KMS-11 (cell line): ENCODE results near the gene MCAT.

ENCODE experiments used
- H2AFZ ChIP-seq: fragments of 200-600 bp; sonication (generic); 2 replicates; pipeline ENCODE4 v1.6.1; 2016; ENCODE audit warnings: antibody characterized with exemption, mixed run types, low read depth
- H3K27ac ChIP-seq: fragments of 200-600 bp; sonication (generic); 2 replicates; pipeline ENCODE4 v1.6.1; 2016; ENCODE audit warnings: mild to moderate bottlenecking, mixed run types
- H3K27me3 ChIP-seq: fragments of 200-600 bp; sonication (generic); 2 replicates; pipeline ENCODE4 v1.6.1; 2017; ENCODE audit warnings: mild to moderate bottlenecking, low read depth, mixed run types, moderate library complexity; ENCODE audit not compliant: insufficient read depth
- H3K36me3 ChIP-seq: fragments of 200-600 bp; sonication (generic); 2 replicates; pipeline ENCODE4 v1.6.1; 2017; ENCODE audit warnings: mild to moderate bottlenecking, mixed run types; ENCODE audit not compliant: insufficient read depth
- H3K4me1 ChIP-seq: fragments of 200-600 bp; sonication (generic); 2 replicates; pipeline ENCODE4 v1.6.1; 2016; ENCODE audit warnings: mild to moderate bottlenecking, low read depth, mixed run types; ENCODE audit not compliant: poor library complexity, severe bottlenecking
- H3K4me2 ChIP-seq: fragments of 200-600 bp; sonication (generic); 2 replicates; pipeline ENCODE4 v1.7.0; 2016; ENCODE audit warnings: mild to moderate bottlenecking, mixed run types
- H3K4me3 ChIP-seq: fragments of 200-600 bp; sonication (generic); IDR thresholded peaks from 2 replicates; pipeline ENCODE4 v1.6.1; 2017; ENCODE audit warnings: low read depth, low read length, mixed read lengths; ENCODE audit not compliant: insufficient read depth
- H3K79me2 ChIP-seq: fragments of 200-600 bp; sonication (generic); 2 replicates; pipeline ENCODE4 v1.6.1; 2016; ENCODE audit warnings: low read depth, mixed run types; ENCODE audit not compliant: insufficient read depth
- H3K9ac ChIP-seq: fragments of 200-600 bp; sonication (generic); 2 replicates; pipeline ENCODE4 v1.6.1; 2016; ENCODE audit warnings: mild to moderate bottlenecking, mixed run types
- H4K20me1 ChIP-seq: fragments of 200-600 bp; sonication (generic); 2 replicates; pipeline ENCODE4 v1.6.1; 2016; ENCODE audit warnings: mild to moderate bottlenecking, mixed run types; ENCODE audit not compliant: insufficient read depth
- CTCF ChIP-seq: fragments of 200-600 bp; sonication (generic); conservative IDR thresholded peaks from 2 replicates; pipeline ENCODE4 v1.6.1; 2017; ENCODE audit warnings: low read depth, mild to moderate bottlenecking, antibody characterized with exemption, low read length, moderate library complexity, mixed read lengths

The MCAT gene

GRCh38 chr22:43179911-43180195 is 36.7 kb upstream of the MCAT start:
- Histone ChIP-seq H3K27ac (no peak overlapping the region), H2AFZ (no peak overlapping the region), H3K79me2 (peaks cover 25% of the 10 kb centered on the region), H3K9ac (no peak overlapping the region), H3K4me1 (peaks cover 4% of the 10 kb centered on the region), H3K4me3 (no peak overlapping the region), H3K4me2 (no peak overlapping the region), H4K20me1 (no peaks in the 10 kb centered on the region), H3K27me3 (no peaks in the 10 kb centered on the region), H3K36me3 (peaks cover 2% of the 10 kb centered on the region; the same call in 1 of the 2 replicates)
- TF ChIP-seq CTCF: no peak

GRCh38 chr22:43179146-43179910 is 36.1 kb upstream of the MCAT start:
- H4K20me1 ChIP-seq: no peaks in the 10 kb centered on the region
- H3K36me3 ChIP-seq: peaks cover 2% of the 10 kb centered on the region; the same call in 1 of the 2 replicates
- H3K27me3 ChIP-seq: no peaks in the 10 kb centered on the region
- no peaks in the 10 kb centered on the region for H3K4me1 ChIP-seq
- no peak overlapping the region for H3K27ac ChIP-seq
- no peak overlapping the region for H3K4me3 ChIP-seq
- H3K9ac ChIP-seq: no peak overlapping the region
- peaks cover 19% of the 10 kb centered on the region for H3K79me2 ChIP-seq
- TF ChIP-seq CTCF: no peak
- H3K4me2 ChIP-seq: no peak overlapping the region
- H2AFZ ChIP-seq: no peak overlapping the region

- Histone ChIP-seq H3K4me2 (no peak overlapping the region), H3K27ac (no peak overlapping the region), H3K4me1 (no peaks in the 10 kb centered on the region), H4K20me1 (no peaks in the 10 kb centered on the region), H3K4me3 (no peak overlapping the region), H2AFZ (no peak overlapping the region), H3K27me3 (no peaks in the 10 kb centered on the region), H3K36me3 (peaks cover 2% of the 10 kb centered on the region; the same call in 1 of the 2 replicates), H3K9ac (no peak overlapping the region), H3K79me2 (peaks cover 2% of the 10 kb centered on the region; the same call in 1 of the 2 replicates)
- TF ChIP-seq CTCF: no peak
Observed at GRCh38 chr22:43177479-43177878, 34.3 kb upstream of the MCAT start.

GRCh38 chr22:43176090-43176489 is 32.9 kb upstream of the MCAT start:
- H3K9ac ChIP-seq: no peak overlapping the region
- H3K4me2 ChIP-seq: no peak overlapping the region
- no peak overlapping the region for H2AFZ ChIP-seq
- no peak for TF ChIP-seq CTCF
- H3K4me1 ChIP-seq: no peaks in the 10 kb centered on the region
- H3K27ac ChIP-seq: no peak overlapping the region
- no peaks in the 10 kb centered on the region for H3K27me3 ChIP-seq
- H3K4me3 ChIP-seq: no peak overlapping the region
- H3K36me3 ChIP-seq: peaks cover 2% of the 10 kb centered on the region; the same call in 1 of the 2 replicates
- no peaks in the 10 kb centered on the region for H3K79me2 ChIP-seq
- H4K20me1 ChIP-seq: no peaks in the 10 kb centered on the region
